Naive thymus-derived CD4-positive, alpha-beta T cell (primary cell): Measurements from ENCODE around the gene ROS1. TPM values are rescaled to one million over a fixed set of nuclear protein-coding genes. Genes with fewer than 3 reads are reported as not detected.

Source experiments
- ATAC-seq: fragments of 150-1000 bp; cut with Tn5 transposase; 2 replicates; pipeline ENCODE4 v1.10.0; 2021; ENCODE audit warnings: mild to moderate bottlenecking, moderate library complexity
- CTCF ChIA-PET: fragments of 350-600 bp; sonication (Branson Sonifier 250); formaldehyde crosslinking; loops from one replicate; lab custom pipeline; 2021; ENCODE audit warnings: antibody characterized with exemption; lab: Charles Lee
- POLR2A ChIA-PET: fragments of 350-600 bp; sonication (Branson Sonifier 250); formaldehyde crosslinking; loops from one replicate; lab custom pipeline; 2021; ENCODE audit warnings: antibody characterized with exemption, inconsistent platforms; lab: Charles Lee
- DNase-seq, 9 donors: peaks; one replicate each; pipeline versions ENCODE4 v3.0.0 to v3.0.0-alpha.2; 2020 to 2022; ENCODE audit warnings: mixed read lengths in 1 of 9
- H3K27ac ChIP-seq: one replicate; pipeline ENCODE4 v1.7.0; 2013; ENCODE audit warnings: mild to moderate bottlenecking, low read depth, low read length, moderate library complexity
- H3K27me3 ChIP-seq, 2 donors: one replicate each; pipeline ENCODE4 v1.7.0; 2013; ENCODE audit warnings: low read length in 2 of 2, mild to moderate bottlenecking in 2 of 2, moderate library complexity in 2 of 2; ENCODE audit not compliant: control insufficient read depth in 2 of 2, insufficient read depth in 2 of 2
- H3K36me3 ChIP-seq, 3 experiments: 1 replicate in 2 of 3; 2 replicates in 1 of 3; pipeline ENCODE4 v1.7.0; 2013; ENCODE audit warnings: low read length in 3 of 3, mild to moderate bottlenecking in 3 of 3, moderate library complexity in 1 of 3; ENCODE audit not compliant: insufficient read depth in 3 of 3, control insufficient read depth in 2 of 3
- H3K4me1 ChIP-seq, 2 donors: one replicate each; pipeline ENCODE4 v1.7.0; 2013; ENCODE audit warnings: low read length in 2 of 2, mild to moderate bottlenecking in 2 of 2, moderate library complexity in 1 of 2; ENCODE audit not compliant: control insufficient read depth in 2 of 2, insufficient read depth in 2 of 2
- H3K4me3 ChIP-seq: 2 replicates; pipeline ENCODE4 v1.7.0; 2013; ENCODE audit warnings: mild to moderate bottlenecking, low read length
- H3K9me3 ChIP-seq, 3 experiments: 1 replicate in 2 of 3; 2 replicates in 1 of 3; pipeline ENCODE4 v1.7.0; 2013; ENCODE audit warnings: low read length in 3 of 3; ENCODE audit not compliant: control insufficient read depth in 2 of 3
- H3K27ac Mint-ChIP-seq, 9 donors: one replicate each; pipeline ENCODE4 v1.8.0; 2020 to 2022; ENCODE audit warnings: mixed read lengths in 9 of 9, mild to moderate bottlenecking in 8 of 9, moderate library complexity in 5 of 9, inconsistent platforms in 2 of 9
- H3K27me3 Mint-ChIP-seq, 5 donors: one replicate each; pipeline ENCODE4 v1.8.0; 2021 to 2022; ENCODE audit warnings: mixed read lengths in 5 of 5, mild to moderate bottlenecking in 1 of 5
- H3K36me3 Mint-ChIP-seq, 5 donors: one replicate each; pipeline ENCODE4 v1.8.0; 2020 to 2022; ENCODE audit warnings: mixed read lengths in 5 of 5, mild to moderate bottlenecking in 3 of 5, inconsistent platforms in 1 of 5
- H3K4me1 Mint-ChIP-seq, 7 donors: one replicate each; pipeline ENCODE4 v1.8.0; 2020 to 2022; ENCODE audit warnings: mixed read lengths in 7 of 7, mild to moderate bottlenecking in 3 of 7, inconsistent platforms in 1 of 7
- H3K4me3 Mint-ChIP-seq, 10 donors: one replicate each; pipeline ENCODE4 v1.8.0; 2020 to 2022; ENCODE audit warnings: mild to moderate bottlenecking in 10 of 10, mixed read lengths in 10 of 10, moderate library complexity in 6 of 10, inconsistent platforms in 2 of 10
- H3K9me3 Mint-ChIP-seq, 11 donors: one replicate each; pipeline ENCODE4 v1.8.0; 2020 to 2022; ENCODE audit warnings: mixed read lengths in 11 of 11, mild to moderate bottlenecking in 4 of 11, inconsistent platforms in 1 of 11, moderate library complexity in 1 of 11
- intact Hi-C, 2 donors: fragments of 100-400 bp; cut with micrococcal nuclease; formaldehyde crosslinking; loops; one replicate each; pipeline ENCODE4 v1.15.1; 2023
- polyA plus RNA-seq, 2 donors: library from polyadenylated mRNA; unstranded; fragments of 300-500 nt; fragmentation: Illumina TruSeq; gene quantifications; one replicate each; pipeline ENCODE4 v1.2.3, GENCODE V29; 2021
- total RNA-seq, 6 experiments: library from RNA in 5 of 6; stranded (reverse) in 5 of 6; gene quantifications; 1 replicate in 5 of 6; 2 replicates in 1 of 6; pipeline ENCODE4 v1.2.3 and lab custom pipeline; 2021 to 2026

Gene ROS1
- total and polyA plus RNA-seq, 7 experiments from 2014 or later: not detected

DNA sequence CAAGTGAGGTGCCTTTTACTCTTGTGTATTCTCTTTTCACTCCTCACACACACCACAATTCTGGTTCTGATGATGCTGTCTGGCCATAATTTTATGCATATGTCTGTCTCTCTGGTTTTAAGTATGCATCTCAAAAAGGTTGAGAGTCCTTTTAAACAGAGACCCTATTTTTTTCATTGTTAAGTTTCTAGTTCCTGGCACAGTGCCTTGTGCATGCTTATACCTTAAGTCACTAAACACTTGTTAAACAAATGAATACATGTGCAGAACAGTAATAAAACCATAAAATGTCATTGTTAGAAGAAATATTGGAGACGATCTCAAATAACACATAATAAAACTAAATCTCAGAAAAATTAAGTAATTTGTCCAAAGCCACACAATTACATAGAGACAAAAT lies 7.9 kb downstream of the ROS1 start:
- H3K27me3 ChIP-seq: no peaks in the 10 kb centered on the region
- no peak for DNase-seq
- Mint-ChIP-seq H3K27ac (no peak overlapping the region), H3K4me1 (no peaks in the 10 kb centered on the region), H3K36me3 (no peaks in the 10 kb centered on the region), H3K4me3 (no peak overlapping the region), H3K9me3 (peaks cover 0 to 2% (median 0%) of the 10 kb centered on the region in 11 donors), H3K27me3 (peaks cover 7 to 24% (median 8%) of the 10 kb centered on the region in 5 donors)
- ATAC-seq: no peak
- CTCF ChIA-PET: no interaction called here
- no peak overlapping the region for H3K4me3 ChIP-seq
- no peaks in the 10 kb centered on the region for H3K9me3 ChIP-seq
- no peaks in the 10 kb centered on the region for H3K36me3 ChIP-seq
- no peak overlapping the region for H3K27ac ChIP-seq
- H3K4me1 ChIP-seq: no peaks in the 10 kb centered on the region
- POLR2A ChIA-PET: no interaction called here
- intact Hi-C loops: no loop called here

GRCh38 chr6:117414770-117415169 lies 11.0 kb downstream of the ROS1 start:
- intact Hi-C loops: no loop called here
- Histone ChIP-seq H3K27me3 (peaks cover 0 to 4% of the 10 kb centered on the region in 2 donors), H3K27ac (no peak overlapping the region), H3K4me1 (no peaks in the 10 kb centered on the region), H3K36me3 (no peaks in the 10 kb centered on the region), H3K9me3 (no peaks in the 10 kb centered on the region), H3K4me3 (no peak overlapping the region)
- Mint-ChIP-seq H3K27me3 (peaks cover 3 to 28% (median 22%) of the 10 kb centered on the region in 5 donors), H3K27ac (no peak overlapping the region), H3K36me3 (no peaks in the 10 kb centered on the region), H3K4me1 (no peaks in the 10 kb centered on the region), H3K4me3 (no peak overlapping the region), H3K9me3 (peaks cover 0 to 2% (median 0%) of the 10 kb centered on the region in 11 donors)
- ChIA-PET CTCF (no interaction called here), POLR2A (interaction anchor here (0.6 kb wide), 1 partner anchor 877 kb away, joined by 5 read pairs; no protein-coding TSS in a partner anchor)
- no peak for DNase-seq
- no peak for ATAC-seq

GRCh38 chr6:117411474-117411873 lies 14.3 kb downstream of the ROS1 start:
- H3K27ac ChIP-seq: no peak overlapping the region
- H3K4me3 Mint-ChIP-seq: no peak overlapping the region
- no peaks in the 10 kb centered on the region for H3K9me3 ChIP-seq
- H3K27me3 Mint-ChIP-seq: peaks cover 15 to 40% (median 28%) of the 10 kb centered on the region in 5 donors
- H3K27me3 ChIP-seq: peaks cover 0 to 4% of the 10 kb centered on the region in 2 donors
- intact Hi-C loops: no loop called here
- DNase-seq (no peak), ATAC-seq (no peak)
- CTCF ChIA-PET: no interaction called here
- POLR2A ChIA-PET: no interaction called here
- no peak overlapping the region for H3K27ac Mint-ChIP-seq
- no peaks in the 10 kb centered on the region for H3K4me1 ChIP-seq
- H3K36me3 ChIP-seq: no peaks in the 10 kb centered on the region
- no peaks in the 10 kb centered on the region for H3K36me3 Mint-ChIP-seq
- peaks cover 0 to 2% (median 0%) of the 10 kb centered on the region in 11 donors for H3K9me3 Mint-ChIP-seq
- no peak overlapping the region for H3K4me3 ChIP-seq
- no peaks in the 10 kb centered on the region for H3K4me1 Mint-ChIP-seq

- intact Hi-C loops: no loop called here
- Mint-ChIP-seq H3K27ac (no peak overlapping the region), H3K36me3 (no peaks in the 10 kb centered on the region), H3K4me1 (no peaks in the 10 kb centered on the region), H3K27me3 (peaks cover 13 to 40% (median 28%) of the 10 kb centered on the region in 5 donors), H3K4me3 (no peak overlapping the region), H3K9me3 (peaks cover 0 to 2% (median 0%) of the 10 kb centered on the region in 11 donors)
- CTCF ChIA-PET: no interaction called here
- Histone ChIP-seq H3K4me3 (no peak overlapping the region), H3K4me1 (no peaks in the 10 kb centered on the region), H3K36me3 (no peaks in the 10 kb centered on the region), H3K27ac (no peak overlapping the region), H3K27me3 (peaks cover 0 to 4% of the 10 kb centered on the region in 2 donors), H3K9me3 (no peaks in the 10 kb centered on the region)
- DNase-seq (no peak), ATAC-seq (no peak)
- POLR2A ChIA-PET: no interaction called here
Observed at GRCh38 chr6:117409863-117410262, 15.9 kb downstream of the ROS1 start.

DNA sequence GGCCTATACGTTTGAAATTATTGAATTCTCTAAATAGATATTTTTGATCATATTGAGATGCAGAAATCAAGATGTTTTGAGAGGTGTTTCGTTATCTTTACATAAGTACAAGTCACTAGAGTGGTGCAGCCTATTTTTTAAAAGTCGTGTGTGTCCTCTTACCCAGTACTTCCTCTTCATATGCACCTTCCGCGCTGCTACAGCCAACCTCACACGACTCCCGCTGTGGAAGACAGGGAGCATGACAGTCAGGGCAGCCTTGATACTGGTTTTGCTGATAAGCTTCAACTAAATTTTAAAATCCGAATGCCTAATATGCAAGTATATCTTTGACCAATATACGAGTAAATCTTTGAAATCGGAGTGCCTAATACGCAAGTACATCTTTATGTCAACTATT lies 16.3 kb downstream of the ROS1 start:
- H3K27me3 ChIP-seq: peaks cover 0 to 4% of the 10 kb centered on the region in 2 donors
- Mint-ChIP-seq H3K4me3 (no peak overlapping the region), H3K4me1 (no peaks in the 10 kb centered on the region), H3K36me3 (no peaks in the 10 kb centered on the region), H3K27me3 (peaks cover 13 to 40% (median 28%) of the 10 kb centered on the region in 5 donors), H3K27ac (no peak overlapping the region), H3K9me3 (peaks cover 0 to 2% (median 0%) of the 10 kb centered on the region in 11 donors)
- no peak overlapping the region for H3K27ac ChIP-seq
- H3K4me1 ChIP-seq: no peaks in the 10 kb centered on the region
- H3K9me3 ChIP-seq: no peaks in the 10 kb centered on the region
- CTCF ChIA-PET: no interaction called here
- POLR2A ChIA-PET: no interaction called here
- DNase-seq (no peak), ATAC-seq (no peak)
- H3K36me3 ChIP-seq: no peaks in the 10 kb centered on the region
- intact Hi-C loops: no loop called here
- no peak overlapping the region for H3K4me3 ChIP-seq

DNA sequence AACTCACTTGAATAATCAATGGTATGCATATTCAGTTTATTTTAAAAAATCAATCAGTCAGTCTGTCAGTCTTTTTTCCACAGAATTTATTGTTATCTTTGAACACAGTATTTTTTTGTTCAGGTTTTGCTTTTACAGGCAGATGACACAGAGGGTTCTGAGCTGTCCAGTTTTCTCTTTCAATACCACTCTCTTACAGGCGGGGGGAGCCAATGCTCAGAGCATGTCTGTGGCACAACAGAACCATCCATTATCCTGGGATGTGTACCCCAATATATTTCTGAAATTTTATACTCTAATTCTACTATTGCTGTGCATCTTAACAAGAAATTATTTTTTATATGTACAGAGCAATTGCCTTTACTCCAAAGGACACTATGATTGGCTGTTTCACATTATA lies 21.2 kb downstream of the ROS1 start:
- Histone ChIP-seq H3K4me3 (no peak overlapping the region), H3K9me3 (no peaks in the 10 kb centered on the region), H3K4me1 (no peaks in the 10 kb centered on the region), H3K27me3 (no peaks in the 10 kb centered on the region), H3K36me3 (no peaks in the 10 kb centered on the region), H3K27ac (no peak overlapping the region)
- peaks cover 2 to 12% (median 10%) of the 10 kb centered on the region in 5 donors for H3K27me3 Mint-ChIP-seq
- H3K36me3 Mint-ChIP-seq: no peaks in the 10 kb centered on the region
- no peak for DNase-seq
- H3K27ac Mint-ChIP-seq: no peak overlapping the region
- no peaks in the 10 kb centered on the region for H3K9me3 Mint-ChIP-seq
- ATAC-seq: no peak
- intact Hi-C loops: no loop called here
- CTCF ChIA-PET: no interaction called here
- H3K4me1 Mint-ChIP-seq: no peaks in the 10 kb centered on the region
- no peak overlapping the region for H3K4me3 Mint-ChIP-seq
- POLR2A ChIA-PET: no interaction called here

- H3K9me3 Mint-ChIP-seq: no peaks in the 10 kb centered on the region
- ATAC-seq (no peak), DNase-seq (no peak)
- peaks cover 0 to 4% (median 1%) of the 10 kb centered on the region in 5 donors for H3K27me3 Mint-ChIP-seq
- POLR2A ChIA-PET: no interaction called here
- no peaks in the 10 kb centered on the region for H3K36me3 Mint-ChIP-seq
- CTCF ChIA-PET: no interaction called here
- H3K4me3 ChIP-seq: no peak overlapping the region
- no peaks in the 10 kb centered on the region for H3K4me1 ChIP-seq
- H3K27ac ChIP-seq: no peak overlapping the region
- H3K27ac Mint-ChIP-seq: no peak overlapping the region
- no peaks in the 10 kb centered on the region for H3K4me1 Mint-ChIP-seq
- no peaks in the 10 kb centered on the region for H3K36me3 ChIP-seq
- H3K4me3 Mint-ChIP-seq: no peak overlapping the region
- intact Hi-C loops: no loop called here
- no peaks in the 10 kb centered on the region for H3K27me3 ChIP-seq
- H3K9me3 ChIP-seq: no peaks in the 10 kb centered on the region
Observed at GRCh38 chr6:117401799-117402198, 23.9 kb downstream of the ROS1 start.
